GM12864 (cell line): ENCODE measurements around the gene HDAC4.

Source experiments
- DNase-seq: peaks from one replicate; pipeline ENCODE4 v3.0.0-alpha.2; 2011; ENCODE audit warnings: low read depth
- H3K4me3 ChIP-seq: 2 replicates; pipeline ENCODE4 v1.5.1; 2011; ENCODE audit warnings: mild to moderate bottlenecking, low read depth, low read length, control low read depth
- CTCF ChIP-seq: IDR thresholded peaks from 2 replicates; pipeline ENCODE4 v1.5.1; 2011; ENCODE audit warnings: low read depth, mild to moderate bottlenecking, moderate library complexity, low read length, control low read depth, inconsistent platforms; ENCODE audit errors: missing control alignments

HDAC4 gene

GRCh38 chr2:239290618-239291474, 110.0 kb downstream of the HDAC4 start:
- no peak for TF ChIP-seq CTCF
- no peak overlapping the region for H3K4me3 ChIP-seq
- no peak for DNase-seq

GRCh38 chr2:239289545-239289944, 111.3 kb downstream of the HDAC4 start:
- DNase-seq: no peak
- no peak overlapping the region; the same call in 1 of the 2 replicates for H3K4me3 ChIP-seq
- TF ChIP-seq CTCF: no peak

- DNase-seq: peak; percentile 44
- TF ChIP-seq CTCF: no peak
Measured at GRCh38 chr2:239288951-239289511, 111.8 kb downstream of the HDAC4 start.

GRCh38 chr2:239288237-239288636, 112.6 kb downstream of the HDAC4 start:
- no peak for DNase-seq
- H3K4me3 ChIP-seq: no peak overlapping the region
- TF ChIP-seq CTCF: no peak

More at GRCh38 chr2:239288951-239289511, 111.8 kb downstream of the HDAC4 start:
- H3K4me3 ChIP-seq: no peak overlapping the region

GRCh38 chr2:239287461-239287860, 113.4 kb downstream of the HDAC4 start:
- TF ChIP-seq CTCF: no peak
- DNase-seq: no peak

GRCh38 chr2:239286901-239287300, 113.9 kb downstream of the HDAC4 start:
- no peak overlapping the region for H3K4me3 ChIP-seq
- no peak for DNase-seq
- no peak for TF ChIP-seq CTCF

More at GRCh38 chr2:239287461-239287860, 113.4 kb downstream of the HDAC4 start:
- H3K4me3 ChIP-seq: no peak overlapping the region

- TF ChIP-seq CTCF: no peak
- DNase-seq: no peak
- H3K4me3 ChIP-seq: no peak overlapping the region
Measured at GRCh38 chr2:239285932-239286230, 114.9 kb downstream of the HDAC4 start.
